ENCODE results near the gene ARHGEF17. TPM values are rescaled to one million over a fixed set of nuclear protein-coding genes. Genes with fewer than 3 reads are reported as not detected.

ARHGEF17 gene
- total and polyA plus RNA-seq, 2 of the 8 experiments (the other 6 are each of a cell fraction or from before 2014, with no cell fraction given), result 11.3 to 14.6 TPM

DNA sequence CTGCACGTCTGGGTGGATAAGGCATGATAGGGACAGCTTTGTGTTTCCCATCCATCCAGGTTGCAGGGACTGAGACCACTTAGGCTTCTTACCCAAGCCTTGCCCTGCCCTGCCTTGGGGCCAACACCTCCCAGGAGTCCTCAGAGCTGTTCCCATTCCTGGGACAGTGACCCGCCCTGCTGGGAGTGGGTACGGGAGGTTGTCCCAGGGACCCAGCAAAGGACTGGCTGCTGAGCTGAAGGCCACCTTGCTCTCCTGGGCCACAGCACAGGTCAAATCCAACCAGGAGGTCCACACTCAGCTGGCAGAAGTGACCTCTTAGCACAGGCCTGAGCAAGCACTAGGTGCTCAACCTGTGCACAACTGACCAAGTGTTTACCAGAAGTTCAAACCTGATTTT lies 16.9 kb upstream of the ARHGEF17 start:
- Histone ChIP-seq H3K79me2 (ENCODE audit: control insufficient read depth in 1 of 2, insufficient read depth in 2 of 2, low read length in 2 of 2) (no peaks in the 10 kb centered on the region), H2BK12ac (ENCODE audit: low read depth, low read length) (no peak overlapping the region), H3K23ac (ENCODE audit: insufficient read length) (no peak overlapping the region), H3K18ac (ENCODE audit: extremely low read depth, low read length) (no peak overlapping the region), H3K9ac (replicated peaks in 1 of 4; ENCODE audit: extremely low read depth in 1 of 4, low read depth in 3 of 4, low read length in 3 of 4) (no peak overlapping the region), H3K14ac (ENCODE audit: insufficient read length) (no peak overlapping the region), H3K4me1 (replicated peaks in 1 of 4; ENCODE audit: control insufficient read depth in 3 of 4, insufficient read depth in 4 of 4, low read length in 3 of 4) (peaks cover 0 to 10% (median 4%) of the 10 kb centered on the region in 4 experiments; a peak in 6 of 7 replicates), H3K4ac (replicated peaks; ENCODE audit: insufficient read length, low read depth, low read length) (no peak overlapping the region), H2AK5ac (ENCODE audit: low read depth, low read length) (no peak overlapping the region), H3K4me3 (ENCODE audit: extremely low read depth in 1 of 4, insufficient read depth in 2 of 4, low read depth in 3 of 4, low read length in 4 of 4) (no peak overlapping the region), H4K20me1 (replicated peaks in 1 of 2; ENCODE audit: control insufficient read depth in 1 of 2, insufficient read depth in 2 of 2, low read length in 2 of 2) (no peaks in the 10 kb centered on the region), H3K27ac (ENCODE audit: low read depth, low read length) (no peak overlapping the region), H3K9me3 (ENCODE audit: insufficient read depth in 2 of 2, low read depth in 1 of 2, low read length in 1 of 2) (no peaks in the 10 kb centered on the region), H3K4me2 (ENCODE audit: insufficient read depth in 1 of 2, low read depth in 2 of 2, low read length in 2 of 2) (no peak overlapping the region), H2BK20ac (ENCODE audit: low read length) (no peak overlapping the region), H2BK120ac (replicated peaks; ENCODE audit: low read depth, low read length) (no peak overlapping the region), H3K79me1 (ENCODE audit: low read depth, low read length) (no peaks in the 10 kb centered on the region), H3K56ac (replicated peaks; ENCODE audit: insufficient read length, low read depth, low read length) (no peak overlapping the region), H4K8ac (ENCODE audit: extremely low read depth, insufficient read depth, low read length) (no peak overlapping the region), H3K27me3 (replicated peaks in 1 of 4; ENCODE audit: control insufficient read depth in 3 of 4, extremely low read depth in 1 of 4, insufficient read depth in 3 of 4, low read length in 3 of 4) (peaks cover 0 to 13% (median 8%) of the 10 kb centered on the region in 4 experiments; a peak in 5 of 7 replicates), H4K91ac (replicated peaks; ENCODE audit: insufficient read length, low read length) (no peak overlapping the region), H3K23me2 (ENCODE audit: low read depth, low read length) (no peaks in the 10 kb centered on the region), H2AFZ (ENCODE audit: low read length) (no peak overlapping the region), H2BK15ac (ENCODE audit: low read length) (no peak overlapping the region), H2BK5ac (ENCODE audit: low read depth, low read length) (no peak overlapping the region), H3K36me3 (ENCODE audit: control insufficient read depth in 2 of 4, insufficient read depth in 4 of 4, low read length in 3 of 4) (no peaks in the 10 kb centered on the region), H4K5ac (ENCODE audit: insufficient read length, low read depth, low read length) (no peak overlapping the region)
- 91% methylated on average over 3 of the region's 3 CpGs; no CpG with 5 or more reads in 1 of the 2 experiments for WGBS, 2 experiments (ENCODE audit: extremely low coverage in 1 of 2, insufficient coverage in 1 of 2, insufficient read length in 1 of 2, insufficient replicate concordance in 2 of 2, low coverage in 1 of 2, low lambda C conversion rate in 2 of 2, missing lambda C conversion rate in 1 of 2)
- FAIRE-seq, result no peak
- TF ChIP-seq CTBP2 (IDR thresholded peaks at IDR 0.05; ENCODE audit: borderline replicate concordance, insufficient read depth, insufficient read length, low read length) (no peak), MAFK (IDR thresholded peaks at IDR 0.05; ENCODE audit: low read depth, low read length) (no peak), CBX8 (IDR thresholded peaks at IDR 0.05; ENCODE audit: borderline replicate concordance, low read depth, low read length) (no peak), CHD2 (IDR thresholded peaks at IDR 0.05; ENCODE audit: low read length) (no peak), TEAD4 (IDR thresholded peaks at IDR 0.05; ENCODE audit: low read depth, low read length) (no peak), SIRT6 (IDR thresholded peaks at IDR 0.05; ENCODE audit: low read length) (no peak), SRF (IDR thresholded peaks at IDR 0.05; ENCODE audit: low read depth, low read length) (no peak), GABPA (IDR thresholded peaks at IDR 0.05; ENCODE audit: borderline replicate concordance, insufficient read depth, low read length) (no peak), GTF2F1 (IDR thresholded peaks at IDR 0.05; ENCODE audit: borderline replicate concordance, low read depth, low read length) (no peak), SAP30 (IDR thresholded peaks at IDR 0.05; ENCODE audit: insufficient read depth, insufficient replicate concordance, low read length) (no peak), KDM4A (IDR thresholded peaks at IDR 0.05; ENCODE audit: low read depth, low read length, severe bottlenecking) (no peak), SP2 (IDR thresholded peaks at IDR 0.05; ENCODE audit: low read length) (no peak), RBBP5 (IDR thresholded peaks at IDR 0.05; ENCODE audit: borderline replicate concordance, low read depth, low read length) (no peak)
- CTCF ChIA-PET (ENCODE audit: partially characterized antibody), result interaction anchor here (0.6 to 19.0 kb wide), 20 partner anchors 9 to 369 kb away, joined by 3 to 233 read pairs (median 10); partner anchors contain the start of genes ARHGEF17 and P2RY6
- DNase-seq (ENCODE audit: low read depth in 1 of 2, low spot score in 2 of 2), result no peak
- POLR2A ChIA-PET (ENCODE audit: partially characterized antibody), result interaction anchor here (1.4 kb wide), 1 partner anchor 18 kb away, joined by 5 read pairs; no protein-coding TSS in a partner anchor

Measured in H1 (cell line).